GM12878 (cell line): ENCODE data around the gene CSTPP1. TPM values are rescaled to one million over a fixed set of nuclear protein-coding genes. Genes with fewer than 3 reads are reported as not detected.

ENCODE experiments used
- ATAC-seq: fragments of 200-7000 bp; cut with Tn5 transposase; 3 replicates; pipeline ENCODE4 v1.9.1; 2020; ENCODE audit warnings: mild to moderate bottlenecking, moderate library complexity
- BruUV-seq: library from RNA; stranded (reverse); fragments of 400-500 nt; replicated peaks from 2 replicates; lab custom pipeline; 2021; lab: Mats Ljungman, UMichigan
- CTCF ChIA-PET: fragments of 300-600 bp; sonication (Branson Sonifier 250); formaldehyde crosslinking; extraction: SDS; loops from one replicate; lab custom pipeline; 2021; ENCODE audit warnings: inconsistent platforms; lab: Yijun Ruan, JAX
- POLR2A ChIA-PET: fragments of 350-600 bp; formaldehyde crosslinking; extraction: SDS; loops from one replicate; lab custom pipeline; 2021; ENCODE audit warnings: inconsistent platforms; lab: Charles Lee
- RAD21 ChIA-PET: fragments of 300-600 bp; sonication (Branson Sonifier 250); formaldehyde crosslinking; loops from one replicate; lab custom pipeline; 2023; ENCODE audit warnings: antibody characterized with exemption; ENCODE audit not compliant: unreplicated experiment; lab: Charles Lee
- SMC1A ChIA-PET: fragments of 300-600 bp; sonication (Branson Sonifier 250); formaldehyde crosslinking; loops from one replicate; lab custom pipeline; 2023; ENCODE audit not compliant: unreplicated experiment, uncharacterized antibody; lab: Charles Lee
- DNase-seq: peaks from one replicate; pipeline ENCODE4 v3.0.0-alpha.2; 2011; ENCODE audit warnings: low read depth, low spot score
- FAIRE-seq: peaks from 3 replicates; lab custom pipeline; 2011; peaks lifted over from hg19 to GRCh38; lab: Jason Lieb, UNC
- H2AFZ ChIP-seq: 2 replicates; pipeline ENCODE4 v1.6.0; 2011; ENCODE audit warnings: low read depth, low read length, control low read depth; ENCODE audit not compliant: control insufficient read depth
- H3K27ac ChIP-seq: 2 replicates; pipeline ENCODE4 v1.5.1; 2011; ENCODE audit warnings: control low read depth; ENCODE audit not compliant: control insufficient read depth, insufficient read depth
- H3K27me3 ChIP-seq, 2 experiments: replicated peaks in 1 of 2; 2 replicates each; pipeline versions ENCODE4 v1.6.0 to v1.6.1; 2011; ENCODE audit warnings: low read length in 1 of 2; ENCODE audit not compliant: control insufficient read depth in 2 of 2, insufficient read depth in 2 of 2
- H3K36me3 ChIP-seq, 2 experiments: 2 replicates each; pipeline ENCODE4 v1.5.1; 2011; ENCODE audit warnings: low read length in 1 of 2; ENCODE audit not compliant: control insufficient read depth in 2 of 2, insufficient read depth in 2 of 2
- H3K4me1 ChIP-seq: 2 replicates; pipeline ENCODE4 v1.6.1; 2011; ENCODE audit warnings: mild to moderate bottlenecking, low read length, moderate library complexity, mixed read lengths; ENCODE audit not compliant: control insufficient read depth, insufficient read depth
- H3K4me2 ChIP-seq: 2 replicates; pipeline ENCODE4 v1.6.0; 2011; ENCODE audit warnings: control low read depth; ENCODE audit not compliant: control insufficient read depth, insufficient read depth
- H3K4me3 ChIP-seq: fragments of 200-600 bp; sonication (generic); 2 replicates; pipeline ENCODE4 v1.5.1; 2016
- H3K79me2 ChIP-seq: 2 replicates; pipeline ENCODE4 v1.6.0; 2011; ENCODE audit warnings: low read length; ENCODE audit not compliant: control insufficient read depth, insufficient read depth
- H3K9ac ChIP-seq: 2 replicates; pipeline ENCODE4 v1.8.0; 2011; ENCODE audit warnings: low read length, control low read depth, mixed read lengths; ENCODE audit not compliant: control insufficient read depth, insufficient read depth
- H3K9me3 ChIP-seq: replicated peaks from 3 replicates; pipeline ENCODE4 v1.5.1; 2011; ENCODE audit warnings: mild to moderate bottlenecking, low read length; ENCODE audit not compliant: control insufficient read depth, insufficient read depth
- H4K20me1 ChIP-seq: 2 replicates; pipeline ENCODE4 v1.6.0; 2011; ENCODE audit not compliant: control insufficient read depth, insufficient read depth
- ASH2L ChIP-seq: fragments of 300-600, 200-600 bp; sonication (generic); IDR thresholded peaks from 2 replicates; pipeline ENCODE4 v1.6.1; 2017; ENCODE audit warnings: low read depth, mild to moderate bottlenecking, borderline replicate concordance
- BCL11A ChIP-seq: IDR thresholded peaks from 2 replicates; pipeline ENCODE4 v1.6.1; 2011; ENCODE audit warnings: low read depth, low read length
- FOXM1 ChIP-seq: IDR thresholded peaks from 2 replicates; pipeline ENCODE4 v1.6.1; 2012; ENCODE audit warnings: low read depth, mild to moderate bottlenecking, inconsistent platforms, low read length, moderate library complexity
- HDAC2 ChIP-seq: fragments of 200-600 bp; sonication (generic); IDR thresholded peaks from 2 replicates; pipeline ENCODE4 v1.6.1; 2017
- HDGF ChIP-seq: fragments of 450-650 bp; IDR thresholded peaks from 2 replicates; pipeline ENCODE4 v1.6.1; 2016; ENCODE audit warnings: antibody characterized with exemption
- RUNX3 ChIP-seq: IDR thresholded peaks from 2 replicates; pipeline ENCODE4 v1.6.1; 2012; ENCODE audit warnings: low read length, inconsistent platforms
- SREBF1 ChIP-seq: IDR thresholded peaks from 2 replicates; pipeline ENCODE4 v1.6.1; 2012; ENCODE audit warnings: mild to moderate bottlenecking, low read length
- SRF ChIP-seq, 2 experiments: IDR thresholded peaks; 2 replicates each; pipeline ENCODE4 v1.6.1; 2011; ENCODE audit warnings: low read depth in 2 of 2, low read length in 2 of 2, mild to moderate bottlenecking in 1 of 2, moderate library complexity in 1 of 2
- YY1 ChIP-seq: IDR thresholded peaks from 2 replicates; pipeline ENCODE4 v1.6.1; 2011; ENCODE audit warnings: low read depth, mild to moderate bottlenecking, low read length
- ZNF384 ChIP-seq: IDR thresholded peaks from 2 replicates; pipeline ENCODE4 v1.6.1; 2012; ENCODE audit warnings: low read depth, mild to moderate bottlenecking, low read length, improper control_type of control experiment, borderline replicate concordance
- WGBS: methylation state at CpG from one replicate; pipeline ENCODE4 v1.1.6; 2016; ENCODE audit warnings: low lambda C conversion rate; ENCODE audit not compliant: insufficient replicate concordance, insufficient coverage; ENCODE audit errors: missing lambda C conversion rate; 5-methylcytosine and 5-hydroxymethylcytosine counted together
- in situ Hi-C: fragments of 300-500 bp; cut with MboI; formaldehyde crosslinking; loops from 9 replicates; pipeline ENCODE4 v1.14.3; 2018; ENCODE audit warnings: mixed read lengths
- intact Hi-C: fragments of 100-400 bp; cut with micrococcal nuclease; formaldehyde crosslinking; loops from one replicate; pipeline ENCODE4 v1.14.2; 2022; ENCODE audit not compliant: unreplicated experiment
- polyA plus RNA-seq, 11 experiments: library from polyadenylated mRNA; depleted of rRNA in 4 of 11; unstranded in 6 of 11; stranded (reverse) in 5 of 11; fragments of >200 nt; fragmentation: Nextera tagmentation in 4 of 11; fragmentation: Illumina TruSeq in 1 of 11; extraction: Ambion mirVana in 4 of 11; extraction: Trizol in 1 of 11; gene quantifications; 1 replicate in 1 of 11; 2 replicates in 10 of 11; pipeline versions ENCODE4 v1.2.1 to v1.2.3, GENCODE V29; 2011 to 2016; ENCODE audit warnings: inconsistent platforms in 2 of 11, missing spikeins in 2 of 11, low read depth in 1 of 11
- total RNA-seq, 4 experiments: library from RNA; depleted of rRNA in 3 of 4; stranded (reverse); fragments of >200 nt in 3 of 4; fragmentation: Illumina TruSeq in 1 of 4; extraction: Trizol in 1 of 4; gene quantifications; 2 replicates each; pipeline versions ENCODE4 v1.2.1 to v1.2.3, GENCODE V29; 2013 to 2021
- TF ChIP-seq, protein P1 (sequence below): fragments of 450-650 bp; conservative IDR thresholded peaks from 2 replicates; pipeline ENCODE4 v1.6.1; 2017; ENCODE audit warnings: mild to moderate bottlenecking, moderate library complexity

CSTPP1 gene
- total and polyA plus RNA-seq, 10 of the 15 experiments (the other 5 are each of a cell fraction or from before 2014, with no cell fraction given): 7.1 to 23.4 (median 17.5) TPM

DNA sequence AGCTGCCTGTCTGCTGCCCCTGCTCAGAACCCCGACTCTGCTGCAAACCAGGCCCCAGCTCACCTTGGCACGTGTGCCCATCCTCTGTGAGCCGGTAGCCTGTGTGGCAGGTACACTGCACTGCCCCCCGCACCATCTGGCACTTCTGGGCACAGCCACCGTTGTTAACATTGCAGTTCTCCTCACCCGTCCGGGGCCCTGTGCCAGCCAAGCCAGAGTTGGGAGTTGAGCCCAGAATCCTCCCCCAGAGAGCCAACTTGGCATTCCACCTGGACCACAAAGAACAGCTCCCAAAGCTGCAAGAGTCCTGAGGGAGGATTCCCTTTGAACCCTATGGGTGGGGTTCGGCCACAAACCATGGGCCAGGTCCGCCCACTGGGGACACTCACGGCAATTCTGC is 40.7 kb upstream of the CSTPP1 start:
- Histone ChIP-seq H3K27ac (no peak overlapping the region), H4K20me1 (no peaks in the 10 kb centered on the region), H3K4me2 (no peak overlapping the region), H3K9me3 (no peaks in the 10 kb centered on the region), H3K4me1 (no peaks in the 10 kb centered on the region), H3K27me3 (no peaks in the 10 kb centered on the region), H3K79me2 (no peaks in the 10 kb centered on the region), H3K36me3 (no peaks in the 10 kb centered on the region), H3K4me3 (no peak overlapping the region), H2AFZ (no peak overlapping the region), H3K9ac (no peak overlapping the region)
- ChIA-PET RAD21 (interaction anchor here (0.9 to 1.1 kb wide), 3 partner anchors 8 to 263 kb away, joined by 3 to 4 read pairs (median 3); no protein-coding TSS in a partner anchor), CTCF (interaction anchor here (0.7 to 1.8 kb wide), 5 partner anchors 23 to 259 kb away, joined by 3 to 6 read pairs (median 3); partner anchors contain the start of gene CSTPP1), SMC1A (interaction anchor here (0.5 to 5.8 kb wide), 3 partner anchors 258 to 958 kb away, joined by 3 to 44 read pairs (median 3); no protein-coding TSS in a partner anchor), POLR2A (no interaction called here)
- intact Hi-C loops (no loop called here), in situ Hi-C loops (no loop called here)
- 42% methylated on average over 10 of the region's 10 CpGs for WGBS
- TF ChIP-seq HDAC2: no peak
- TF ChIP-seq, protein P1, sequence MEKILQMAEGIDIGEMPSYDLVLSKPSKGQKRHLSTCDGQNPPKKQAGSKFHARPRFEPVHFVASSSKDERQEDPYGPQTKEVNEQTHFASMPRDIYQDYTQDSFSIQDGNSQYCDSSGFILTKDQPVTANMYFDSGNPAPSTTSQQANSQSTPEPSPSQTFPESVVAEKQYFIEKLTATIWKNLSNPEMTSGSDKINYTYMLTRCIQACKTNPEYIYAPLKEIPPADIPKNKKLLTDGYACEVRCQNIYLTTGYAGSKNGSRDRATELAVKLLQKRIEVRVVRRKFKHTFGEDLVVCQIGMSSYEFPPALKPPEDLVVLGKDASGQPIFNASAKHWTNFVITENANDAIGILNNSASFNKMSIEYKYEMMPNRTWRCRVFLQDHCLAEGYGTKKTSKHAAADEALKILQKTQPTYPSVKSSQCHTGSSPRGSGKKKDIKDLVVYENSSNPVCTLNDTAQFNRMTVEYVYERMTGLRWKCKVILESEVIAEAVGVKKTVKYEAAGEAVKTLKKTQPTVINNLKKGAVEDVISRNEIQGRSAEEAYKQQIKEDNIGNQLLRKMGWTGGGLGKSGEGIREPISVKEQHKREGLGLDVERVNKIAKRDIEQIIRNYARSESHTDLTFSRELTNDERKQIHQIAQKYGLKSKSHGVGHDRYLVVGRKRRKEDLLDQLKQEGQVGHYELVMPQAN: no peak
- no peak for TF ChIP-seq SRF (IDR thresholded peaks at IDR 0.05; ENCODE audit: low read depth in 2 of 2, low read length in 2 of 2)
- no peak for TF ChIP-seq SREBF1
- no peak for TF ChIP-seq BCL11A
- no peak for TF ChIP-seq FOXM1
- TF ChIP-seq YY1: no peak
- no peak for TF ChIP-seq HDGF
- no peak for TF ChIP-seq ZNF384
- TF ChIP-seq ASH2L: no peak
- no peak for TF ChIP-seq RUNX3
- no peak for ATAC-seq
- BruUV-seq: no TSS peak
- DNase-seq: no peak
- FAIRE-seq: no peak
